HFF-Myc (cell line): ENCODE data around the gene KIAA0513.

Experiments
- DNase-seq: peaks from one replicate; pipeline ENCODE4 v3.0.0-alpha.2; 2011; ENCODE audit warnings: low read depth; ENCODE audit errors: extremely low read depth
- H3K4me3 ChIP-seq: replicated peaks from 2 replicates; pipeline ENCODE4 v1.5.1; 2011; ENCODE audit warnings: low read depth, mild to moderate bottlenecking, control low read depth, low read length
- TF ChIP-seq, protein P1 (sequence below): IDR thresholded peaks from 2 replicates; pipeline ENCODE4 v1.5.1; 2012; ENCODE audit warnings: mild to moderate bottlenecking, low read depth, low read length, control low read depth; ENCODE audit errors: missing control alignments

KIAA0513 gene

GRCh38 chr16:85010931-85011845 lies 16.4 kb upstream of the KIAA0513 start, which contains the start of gene ZDHHC7:
Gene ZDHHC7 (minus strand): TSS chr16:85011535. CDS start chr16:84990618, 20,917 bp downstream.
- H3K4me3 ChIP-seq = peak within 1 kb of the TSS; percentile 91
- TF ChIP-seq, protein P1, sequence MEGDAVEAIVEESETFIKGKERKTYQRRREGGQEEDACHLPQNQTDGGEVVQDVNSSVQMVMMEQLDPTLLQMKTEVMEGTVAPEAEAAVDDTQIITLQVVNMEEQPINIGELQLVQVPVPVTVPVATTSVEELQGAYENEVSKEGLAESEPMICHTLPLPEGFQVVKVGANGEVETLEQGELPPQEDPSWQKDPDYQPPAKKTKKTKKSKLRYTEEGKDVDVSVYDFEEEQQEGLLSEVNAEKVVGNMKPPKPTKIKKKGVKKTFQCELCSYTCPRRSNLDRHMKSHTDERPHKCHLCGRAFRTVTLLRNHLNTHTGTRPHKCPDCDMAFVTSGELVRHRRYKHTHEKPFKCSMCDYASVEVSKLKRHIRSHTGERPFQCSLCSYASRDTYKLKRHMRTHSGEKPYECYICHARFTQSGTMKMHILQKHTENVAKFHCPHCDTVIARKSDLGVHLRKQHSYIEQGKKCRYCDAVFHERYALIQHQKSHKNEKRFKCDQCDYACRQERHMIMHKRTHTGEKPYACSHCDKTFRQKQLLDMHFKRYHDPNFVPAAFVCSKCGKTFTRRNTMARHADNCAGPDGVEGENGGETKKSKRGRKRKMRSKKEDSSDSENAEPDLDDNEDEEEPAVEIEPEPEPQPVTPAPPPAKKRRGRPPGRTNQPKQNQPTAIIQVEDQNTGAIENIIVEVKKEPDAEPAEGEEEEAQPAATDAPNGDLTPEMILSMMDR = no peak
- DNase-seq = no peak

DNA sequence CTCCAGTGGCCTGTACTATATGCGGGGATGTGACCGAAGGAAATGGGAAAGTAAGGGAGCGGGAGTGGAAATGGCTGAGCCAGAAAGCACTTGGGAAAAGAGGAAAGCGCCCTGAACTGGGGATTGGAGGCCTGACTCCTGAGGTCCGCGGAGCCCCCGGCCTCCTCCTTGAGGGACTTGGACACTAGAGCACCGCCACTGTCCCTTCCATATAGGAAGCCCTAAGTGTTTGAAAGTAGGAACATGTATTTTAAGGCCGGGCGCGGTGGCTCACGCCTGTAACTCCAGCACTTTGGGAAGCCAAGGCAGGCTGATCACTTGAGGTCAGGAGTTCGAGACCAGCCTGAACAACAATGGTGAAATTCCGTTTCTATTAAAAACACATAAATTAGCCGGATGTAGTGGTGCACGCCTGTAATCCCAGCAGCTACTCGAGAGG lies 15.7 kb upstream of the KIAA0513 start:
- no peak for DNase-seq
- peak overlapping the region; percentile 91 for H3K4me3 ChIP-seq
- TF ChIP-seq, protein P1 = no peak

GRCh38 chr16:85014311-85014710 lies 13.3 kb upstream of the KIAA0513 start:
- TF ChIP-seq, protein P1 = no peak
- no peak overlapping the region for H3K4me3 ChIP-seq
- DNase-seq = no peak

- H3K4me3 ChIP-seq = no peak overlapping the region
- no peak for DNase-seq
- TF ChIP-seq, protein P1 = no peak
Measured at GRCh38 chr16:85015481-85016187, 12.0 kb upstream of the KIAA0513 start.

GRCh38 chr16:85017151-85017550 lies 10.4 kb upstream of the KIAA0513 start:
- TF ChIP-seq, protein P1 = no peak
- no peak overlapping the region for H3K4me3 ChIP-seq
- no peak for DNase-seq

GRCh38 chr16:85017633-85018032 lies 10.0 kb upstream of the KIAA0513 start:
- TF ChIP-seq, protein P1 = no peak
- no peak for DNase-seq
- H3K4me3 ChIP-seq = no peak overlapping the region
